ENCODE measurements around the gene LRRC3. TPM values are rescaled to one million over a fixed set of nuclear protein-coding genes. Genes with fewer than 3 reads are reported as not detected.
A peak's percentile ranks its signal among the peaks of the same experiment; 100 is the strongest.

Gene LRRC3
- total RNA-seq, 2 donors from 2014 or later = 2.0 to 2.7 TPM

DNA sequence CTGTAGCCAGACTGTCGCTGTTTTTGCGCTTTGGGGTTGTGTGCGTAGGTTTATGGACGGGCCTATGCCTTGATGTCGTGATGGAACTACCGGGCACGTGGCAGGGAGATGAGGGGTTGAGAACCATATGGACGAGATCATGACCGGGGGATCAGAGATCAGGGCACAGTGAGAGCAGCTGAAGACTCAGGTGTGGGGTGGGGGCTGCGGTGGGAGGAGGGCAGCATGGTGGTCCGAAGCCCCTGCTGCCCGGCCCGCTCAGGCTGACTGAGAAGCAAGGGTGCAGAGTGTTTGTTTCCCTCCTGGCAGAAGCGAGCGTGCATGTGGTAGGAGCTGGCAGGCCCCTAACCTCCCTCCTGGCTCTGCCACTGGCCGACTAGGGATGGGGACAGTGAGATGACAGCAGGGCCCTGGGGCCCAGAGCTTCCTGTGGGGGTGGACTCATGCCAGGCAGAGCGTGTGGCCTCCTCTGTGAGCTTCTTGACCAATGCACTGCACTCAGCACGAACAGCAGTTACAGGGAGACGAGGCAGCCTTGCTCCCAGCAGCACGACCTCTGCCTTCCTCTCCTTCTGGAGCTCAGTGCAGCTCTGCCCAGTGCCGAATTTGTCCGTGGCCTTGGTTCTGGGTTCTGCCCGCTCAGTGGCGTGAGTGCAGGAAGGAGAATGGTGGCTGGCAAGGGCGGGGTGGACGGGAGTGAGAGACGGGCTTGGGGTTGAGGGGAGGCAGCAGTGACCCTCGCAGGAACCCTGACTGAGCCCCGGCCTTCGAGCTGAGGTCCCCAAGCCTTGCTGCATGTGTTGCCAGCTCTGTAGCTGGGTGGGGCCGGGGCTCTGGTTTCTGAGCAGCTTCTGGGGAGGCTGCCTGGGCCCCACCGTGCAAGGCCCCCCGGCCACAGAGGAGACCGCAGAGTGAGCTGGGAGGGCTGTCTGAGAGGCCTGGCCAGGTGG, 22.2 kb upstream of the LRRC3 start:
- Histone ChIP-seq H3K4me1 (no peaks in the 10 kb centered on the region), H3K36me3 (no peaks in the 10 kb centered on the region), H3K4me3 (no peak overlapping the region), H3K9ac (ENCODE audit: low read depth in 2 of 2, low read length in 2 of 2) (no peak overlapping the region), H3K9me3 (no peaks in the 10 kb centered on the region), H3K27ac (no peak overlapping the region), H3K27me3 (no peaks in the 10 kb centered on the region)
- TF ChIP-seq, protein P1, sequence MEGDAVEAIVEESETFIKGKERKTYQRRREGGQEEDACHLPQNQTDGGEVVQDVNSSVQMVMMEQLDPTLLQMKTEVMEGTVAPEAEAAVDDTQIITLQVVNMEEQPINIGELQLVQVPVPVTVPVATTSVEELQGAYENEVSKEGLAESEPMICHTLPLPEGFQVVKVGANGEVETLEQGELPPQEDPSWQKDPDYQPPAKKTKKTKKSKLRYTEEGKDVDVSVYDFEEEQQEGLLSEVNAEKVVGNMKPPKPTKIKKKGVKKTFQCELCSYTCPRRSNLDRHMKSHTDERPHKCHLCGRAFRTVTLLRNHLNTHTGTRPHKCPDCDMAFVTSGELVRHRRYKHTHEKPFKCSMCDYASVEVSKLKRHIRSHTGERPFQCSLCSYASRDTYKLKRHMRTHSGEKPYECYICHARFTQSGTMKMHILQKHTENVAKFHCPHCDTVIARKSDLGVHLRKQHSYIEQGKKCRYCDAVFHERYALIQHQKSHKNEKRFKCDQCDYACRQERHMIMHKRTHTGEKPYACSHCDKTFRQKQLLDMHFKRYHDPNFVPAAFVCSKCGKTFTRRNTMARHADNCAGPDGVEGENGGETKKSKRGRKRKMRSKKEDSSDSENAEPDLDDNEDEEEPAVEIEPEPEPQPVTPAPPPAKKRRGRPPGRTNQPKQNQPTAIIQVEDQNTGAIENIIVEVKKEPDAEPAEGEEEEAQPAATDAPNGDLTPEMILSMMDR (IDR thresholded peaks at IDR 0.05) = no peak
- peak; percentile 13 for DNase-seq
- intact Hi-C loops (cut with DNase I) = no loop called here

DNA sequence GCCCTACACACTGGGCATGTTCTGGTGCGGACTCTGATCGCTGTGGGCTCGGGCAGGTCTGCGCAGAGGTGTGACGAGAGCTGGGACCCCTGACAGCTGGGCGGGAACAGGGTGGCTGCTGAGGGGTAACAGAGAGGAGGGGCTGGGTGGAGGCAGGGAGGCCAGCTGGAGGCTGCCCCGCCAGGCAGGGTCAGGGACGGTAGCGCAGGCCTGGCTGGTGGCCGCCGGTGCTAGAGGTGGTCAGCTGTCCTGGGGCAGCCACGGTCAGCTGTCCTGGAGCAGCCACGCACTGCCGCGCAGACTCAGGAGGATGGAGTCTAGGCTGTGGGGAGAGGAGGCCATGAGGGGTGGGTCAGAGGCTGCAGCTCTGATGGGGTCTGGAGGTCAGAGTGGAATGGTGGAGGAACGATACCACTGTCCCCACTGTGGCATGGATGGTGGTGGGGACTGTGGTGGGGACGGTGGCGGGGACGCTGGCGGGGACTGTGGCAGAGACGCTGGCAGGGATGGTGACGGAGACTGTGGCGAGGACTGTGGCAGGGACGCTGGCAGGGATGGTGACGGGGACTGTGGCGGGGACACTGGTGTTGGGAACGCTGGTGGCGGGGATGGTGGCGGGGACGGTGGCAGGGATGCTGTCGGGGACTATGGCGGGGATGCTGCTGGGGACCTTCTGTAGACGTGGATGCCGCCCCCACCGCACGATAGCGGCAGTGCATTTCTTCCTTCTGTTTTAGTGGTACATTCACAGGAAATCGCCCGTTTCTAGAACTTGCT, 21.3 kb upstream of the LRRC3 start:
- no peak overlapping the region for H3K27ac ChIP-seq

DNA sequence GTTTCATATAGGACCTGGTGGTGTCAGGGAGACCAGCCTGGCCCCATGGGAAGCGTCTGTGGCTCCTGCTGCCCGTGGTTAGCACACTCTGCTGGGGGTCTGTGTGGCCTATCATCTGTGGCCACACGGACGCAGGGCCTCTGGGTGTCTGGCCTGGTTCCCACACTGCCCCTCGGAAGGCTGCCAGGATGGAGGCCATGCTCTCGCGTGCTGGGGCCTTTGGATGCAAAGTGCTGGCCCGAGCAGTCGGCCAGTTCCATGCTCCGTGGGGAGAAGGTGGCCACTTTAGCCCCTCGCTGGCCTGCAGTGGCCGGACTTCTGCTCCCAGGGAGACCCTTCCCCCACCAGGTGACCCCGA, 20.8 kb upstream of the LRRC3 start:
- H3K9me3 ChIP-seq = no peaks in the 10 kb centered on the region
- DNase-seq = no peak
- H3K4me1 ChIP-seq = no peaks in the 10 kb centered on the region
- intact Hi-C loops (cut with DNase I) = no loop called here
- no peak overlapping the region for H3K27ac ChIP-seq
- no peaks in the 10 kb centered on the region for H3K36me3 ChIP-seq
- H3K9ac ChIP-seq (ENCODE audit: low read depth in 2 of 2, low read length in 2 of 2) = no peak overlapping the region
- H3K4me3 ChIP-seq = no peak overlapping the region
- TF ChIP-seq, protein P1 (IDR thresholded peaks at IDR 0.05) = no peak
- no peaks in the 10 kb centered on the region for H3K27me3 ChIP-seq

More for the DNA sequence above, 21.3 kb upstream of the LRRC3 start:
- Histone ChIP-seq H3K9ac (ENCODE audit: low read depth in 2 of 2, low read length in 2 of 2) (no peak overlapping the region), H3K36me3 (no peaks in the 10 kb centered on the region), H3K9me3 (no peaks in the 10 kb centered on the region), H3K27me3 (no peaks in the 10 kb centered on the region), H3K4me3 (no peak overlapping the region), H3K4me1 (no peaks in the 10 kb centered on the region)
- intact Hi-C loops (cut with DNase I) = no loop called here
- TF ChIP-seq, protein P1 (IDR thresholded peaks at IDR 0.05) = no peak
- DNase-seq = peak; percentile 10

DNA sequence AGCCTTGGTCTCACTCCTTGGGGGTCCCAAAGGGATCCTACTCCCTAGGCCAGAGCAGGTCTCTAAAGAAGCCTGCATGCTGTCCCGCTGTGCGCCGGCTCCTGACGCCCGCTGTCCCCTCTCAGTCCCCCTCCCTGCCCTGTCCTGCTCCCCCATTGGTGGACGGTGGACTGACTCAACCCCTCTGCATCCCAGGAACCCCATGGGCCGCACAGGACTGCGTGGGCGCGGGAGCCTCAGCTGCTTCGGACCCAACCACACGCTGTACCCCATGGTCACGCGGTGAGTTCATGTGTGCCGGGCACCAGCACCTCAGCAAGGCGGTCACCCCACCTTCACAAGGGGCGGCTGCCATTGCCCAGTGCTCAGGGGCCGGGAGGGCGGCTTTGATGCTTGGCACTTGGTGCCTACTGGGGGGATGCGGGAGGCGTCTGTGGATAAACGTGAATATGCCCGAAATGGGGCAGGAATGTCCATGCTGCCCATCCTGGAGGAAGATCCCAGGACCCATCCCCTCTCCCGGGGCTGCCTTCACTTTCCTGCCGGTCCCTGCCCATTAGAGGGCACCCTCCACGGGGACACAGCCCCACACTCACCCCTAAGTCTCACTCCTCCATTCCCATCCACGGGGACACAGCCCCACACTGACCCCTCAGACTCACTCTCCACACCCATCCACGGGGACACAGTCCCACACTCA, 20.2 kb upstream of the LRRC3 start:
- H3K9ac ChIP-seq (ENCODE audit: low read depth in 2 of 2, low read length in 2 of 2) = no peak overlapping the region
- intact Hi-C loops (cut with DNase I) = no loop called here

More for the DNA sequence above, 20.2 kb upstream of the LRRC3 start:
- no peaks in the 10 kb centered on the region for H3K4me1 ChIP-seq
- H3K27ac ChIP-seq = no peak overlapping the region
- H3K4me3 ChIP-seq = no peak overlapping the region
- H3K9me3 ChIP-seq = no peaks in the 10 kb centered on the region
- TF ChIP-seq, protein P1 (IDR thresholded peaks at IDR 0.05) = no peak
- no peak for DNase-seq
- no peaks in the 10 kb centered on the region for H3K27me3 ChIP-seq
- no peaks in the 10 kb centered on the region for H3K36me3 ChIP-seq
